ENCODE results near the gene OR51B6. TPM values are rescaled to one million over a fixed set of nuclear protein-coding genes. Genes with fewer than 3 reads are reported as not detected.

Gene OR51B6
- total and polyA plus RNA-seq, 2 experiments from 2014 or later = not detected

GRCh38 chr11:5394091-5394490 is 42.8 kb downstream of the OR51B6 start:
- Histone ChIP-seq H3K27ac (ENCODE audit: low read depth) (no peak overlapping the region), H3K79me2 (replicated peaks; ENCODE audit: insufficient read depth) (no peaks in the 10 kb centered on the region), H2AFZ (no peak overlapping the region), H3K4me3 (no peak overlapping the region), H3K4me2 (no peak overlapping the region), H3K4me1 (ENCODE audit: insufficient read depth) (no peaks in the 10 kb centered on the region), H3K9me2 (ENCODE audit: insufficient read depth) (0 out of 2 replicates have a peak, but pooled peaks cover 3% of the 10 kb centered on the region), H3F3A (replicated peaks; ENCODE audit: low read depth) (no peaks in the 10 kb centered on the region), H3K27me3 (ENCODE audit: insufficient read depth) (no peaks in the 10 kb centered on the region), H4K20me1 (replicated peaks; ENCODE audit: insufficient read depth) (no peaks in the 10 kb centered on the region), H3K36me3 (ENCODE audit: insufficient read depth) (no peaks in the 10 kb centered on the region)
- peaks cover 2% of the 10 kb centered on the region for H3K27me3 Mint-ChIP-seq (ENCODE audit: insufficient read depth, low read depth, poor library complexity)
- no peak overlapping the region for H3K27ac Mint-ChIP-seq
- H3K4me1 Mint-ChIP-seq = peaks cover 3% of the 10 kb centered on the region; the same call in 2 of the 3 replicates
- no peak for TF ChIP-seq ZNF331 (CRISPR knock-in tag; IDR thresholded peaks at IDR 0.05; ENCODE audit: low read depth)
- TF ChIP-seq, protein P1, sequence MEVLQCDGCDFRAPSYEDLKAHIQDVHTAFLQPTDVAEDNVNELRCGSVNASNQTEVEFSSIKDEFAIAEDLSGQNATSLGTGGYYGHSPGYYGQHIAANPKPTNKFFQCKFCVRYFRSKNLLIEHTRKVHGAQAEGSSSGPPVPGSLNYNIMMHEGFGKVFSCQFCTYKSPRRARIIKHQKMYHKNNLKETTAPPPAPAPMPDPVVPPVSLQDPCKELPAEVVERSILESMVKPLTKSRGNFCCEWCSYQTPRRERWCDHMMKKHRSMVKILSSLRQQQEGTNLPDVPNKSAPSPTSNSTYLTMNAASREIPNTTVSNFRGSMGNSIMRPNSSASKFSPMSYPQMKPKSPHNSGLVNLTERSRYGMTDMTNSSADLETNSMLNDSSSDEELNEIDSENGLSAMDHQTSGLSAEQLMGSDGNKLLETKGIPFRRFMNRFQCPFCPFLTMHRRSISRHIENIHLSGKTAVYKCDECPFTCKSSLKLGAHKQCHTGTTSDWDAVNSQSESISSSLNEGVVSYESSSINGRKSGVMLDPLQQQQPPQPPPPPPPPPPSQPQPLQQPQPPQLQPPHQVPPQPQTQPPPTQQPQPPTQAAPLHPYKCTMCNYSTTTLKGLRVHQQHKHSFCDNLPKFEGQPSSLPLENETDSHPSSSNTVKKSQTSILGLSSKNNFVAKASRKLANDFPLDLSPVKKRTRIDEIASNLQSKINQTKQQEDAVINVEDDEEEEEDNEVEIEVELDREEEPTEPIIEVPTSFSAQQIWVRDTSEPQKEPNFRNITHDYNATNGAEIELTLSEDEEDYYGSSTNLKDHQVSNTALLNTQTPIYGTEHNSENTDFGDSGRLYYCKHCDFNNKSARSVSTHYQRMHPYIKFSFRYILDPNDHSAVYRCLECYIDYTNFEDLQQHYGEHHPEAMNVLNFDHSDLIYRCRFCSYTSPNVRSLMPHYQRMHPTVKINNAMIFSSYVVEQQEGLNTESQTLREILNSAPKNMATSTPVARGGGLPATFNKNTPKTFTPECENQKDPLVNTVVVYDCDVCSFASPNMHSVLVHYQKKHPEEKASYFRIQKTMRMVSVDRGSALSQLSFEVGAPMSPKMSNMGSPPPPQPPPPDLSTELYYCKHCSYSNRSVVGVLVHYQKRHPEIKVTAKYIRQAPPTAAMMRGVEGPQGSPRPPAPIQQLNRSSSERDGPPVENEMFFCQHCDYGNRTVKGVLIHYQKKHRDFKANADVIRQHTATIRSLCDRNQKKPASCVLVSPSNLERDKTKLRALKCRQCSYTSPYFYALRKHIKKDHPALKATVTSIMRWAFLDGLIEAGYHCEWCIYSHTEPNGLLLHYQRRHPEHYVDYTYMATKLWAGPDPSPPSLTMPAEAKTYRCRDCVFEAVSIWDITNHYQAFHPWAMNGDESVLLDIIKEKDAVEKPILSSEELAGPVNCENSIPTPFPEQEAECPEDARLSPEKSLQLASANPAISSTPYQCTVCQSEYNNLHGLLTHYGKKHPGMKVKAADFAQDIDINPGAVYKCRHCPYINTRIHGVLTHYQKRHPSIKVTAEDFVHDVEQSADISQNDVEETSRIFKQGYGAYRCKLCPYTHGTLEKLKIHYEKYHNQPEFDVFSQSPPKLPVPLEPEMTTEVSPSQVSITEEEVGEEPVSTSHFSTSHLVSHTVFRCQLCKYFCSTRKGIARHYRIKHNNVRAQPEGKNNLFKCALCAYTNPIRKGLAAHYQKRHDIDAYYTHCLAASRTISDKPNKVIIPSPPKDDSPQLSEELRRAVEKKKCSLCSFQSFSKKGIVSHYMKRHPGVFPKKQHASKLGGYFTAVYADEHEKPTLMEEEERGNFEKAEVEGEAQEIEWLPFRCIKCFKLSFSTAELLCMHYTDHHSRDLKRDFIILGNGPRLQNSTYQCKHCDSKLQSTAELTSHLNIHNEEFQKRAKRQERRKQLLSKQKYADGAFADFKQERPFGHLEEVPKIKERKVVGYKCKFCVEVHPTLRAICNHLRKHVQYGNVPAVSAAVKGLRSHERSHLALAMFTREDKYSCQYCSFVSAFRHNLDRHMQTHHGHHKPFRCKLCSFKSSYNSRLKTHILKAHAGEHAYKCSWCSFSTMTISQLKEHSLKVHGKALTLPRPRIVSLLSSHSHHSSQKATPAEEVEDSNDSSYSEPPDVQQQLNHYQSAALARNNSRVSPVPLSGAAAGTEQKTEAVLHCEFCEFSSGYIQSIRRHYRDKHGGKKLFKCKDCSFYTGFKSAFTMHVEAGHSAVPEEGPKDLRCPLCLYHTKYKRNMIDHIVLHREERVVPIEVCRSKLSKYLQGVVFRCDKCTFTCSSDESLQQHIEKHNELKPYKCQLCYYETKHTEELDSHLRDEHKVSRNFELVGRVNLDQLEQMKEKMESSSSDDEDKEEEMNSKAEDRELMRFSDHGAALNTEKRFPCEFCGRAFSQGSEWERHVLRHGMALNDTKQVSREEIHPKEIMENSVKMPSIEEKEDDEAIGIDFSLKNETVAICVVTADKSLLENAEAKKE (CRISPR knock-in tag; IDR thresholded peaks at IDR 0.05) = no peak
- TF ChIP-seq ZNF114 (CRISPR knock-in tag; IDR thresholded peaks at IDR 0.05) = no peak
- TF ChIP-seq CTCF (conservative IDR thresholded peaks at IDR 0.05; ENCODE audit: low read depth in 2 of 2) = no peak
- TF ChIP-seq EZH2phosphoT487 (IDR thresholded peaks at IDR 0.05; ENCODE audit: unreplicated experiment) = no peak
- TF ChIP-seq, protein P2, sequence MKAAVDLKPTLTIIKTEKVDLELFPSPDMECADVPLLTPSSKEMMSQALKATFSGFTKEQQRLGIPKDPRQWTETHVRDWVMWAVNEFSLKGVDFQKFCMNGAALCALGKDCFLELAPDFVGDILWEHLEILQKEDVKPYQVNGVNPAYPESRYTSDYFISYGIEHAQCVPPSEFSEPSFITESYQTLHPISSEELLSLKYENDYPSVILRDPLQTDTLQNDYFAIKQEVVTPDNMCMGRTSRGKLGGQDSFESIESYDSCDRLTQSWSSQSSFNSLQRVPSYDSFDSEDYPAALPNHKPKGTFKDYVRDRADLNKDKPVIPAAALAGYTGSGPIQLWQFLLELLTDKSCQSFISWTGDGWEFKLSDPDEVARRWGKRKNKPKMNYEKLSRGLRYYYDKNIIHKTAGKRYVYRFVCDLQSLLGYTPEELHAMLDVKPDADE (IDR thresholded peaks at IDR 0.05) = no peak
- no peak for TF ChIP-seq JUNB (IDR thresholded peaks at IDR 0.05; ENCODE audit: unreplicated experiment)
- TF ChIP-seq, protein P3, sequence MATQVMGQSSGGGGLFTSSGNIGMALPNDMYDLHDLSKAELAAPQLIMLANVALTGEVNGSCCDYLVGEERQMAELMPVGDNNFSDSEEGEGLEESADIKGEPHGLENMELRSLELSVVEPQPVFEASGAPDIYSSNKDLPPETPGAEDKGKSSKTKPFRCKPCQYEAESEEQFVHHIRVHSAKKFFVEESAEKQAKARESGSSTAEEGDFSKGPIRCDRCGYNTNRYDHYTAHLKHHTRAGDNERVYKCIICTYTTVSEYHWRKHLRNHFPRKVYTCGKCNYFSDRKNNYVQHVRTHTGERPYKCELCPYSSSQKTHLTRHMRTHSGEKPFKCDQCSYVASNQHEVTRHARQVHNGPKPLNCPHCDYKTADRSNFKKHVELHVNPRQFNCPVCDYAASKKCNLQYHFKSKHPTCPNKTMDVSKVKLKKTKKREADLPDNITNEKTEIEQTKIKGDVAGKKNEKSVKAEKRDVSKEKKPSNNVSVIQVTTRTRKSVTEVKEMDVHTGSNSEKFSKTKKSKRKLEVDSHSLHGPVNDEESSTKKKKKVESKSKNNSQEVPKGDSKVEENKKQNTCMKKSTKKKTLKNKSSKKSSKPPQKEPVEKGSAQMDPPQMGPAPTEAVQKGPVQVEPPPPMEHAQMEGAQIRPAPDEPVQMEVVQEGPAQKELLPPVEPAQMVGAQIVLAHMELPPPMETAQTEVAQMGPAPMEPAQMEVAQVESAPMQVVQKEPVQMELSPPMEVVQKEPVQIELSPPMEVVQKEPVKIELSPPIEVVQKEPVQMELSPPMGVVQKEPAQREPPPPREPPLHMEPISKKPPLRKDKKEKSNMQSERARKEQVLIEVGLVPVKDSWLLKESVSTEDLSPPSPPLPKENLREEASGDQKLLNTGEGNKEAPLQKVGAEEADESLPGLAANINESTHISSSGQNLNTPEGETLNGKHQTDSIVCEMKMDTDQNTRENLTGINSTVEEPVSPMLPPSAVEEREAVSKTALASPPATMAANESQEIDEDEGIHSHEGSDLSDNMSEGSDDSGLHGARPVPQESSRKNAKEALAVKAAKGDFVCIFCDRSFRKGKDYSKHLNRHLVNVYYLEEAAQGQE (IDR thresholded peaks at IDR 0.05; ENCODE audit: unreplicated experiment) = no peak
- no peak for TF ChIP-seq CREB1 (CRISPR knock-in tag; IDR thresholded peaks at IDR 0.05; ENCODE audit: low read depth)
- TF ChIP-seq NANOG (IDR thresholded peaks at IDR 0.05; ENCODE audit: borderline replicate concordance) = no peak
- TF ChIP-seq STAT1 (IDR thresholded peaks at IDR 0.05; ENCODE audit: unreplicated experiment) = no peak
- TF ChIP-seq EZH2 (IDR thresholded peaks at IDR 0.05; ENCODE audit: low read depth, unreplicated experiment) = no peak
- no peak for TF ChIP-seq POLR2AphosphoS5 (IDR thresholded peaks at IDR 0.05; ENCODE audit: low read depth)
- no peak overlapping the region for H3K4me3 Mint-ChIP-seq
- ATAC-seq (no peak), DNase-seq (ENCODE audit: low spot score) (no peak)
- H3K36me3 Mint-ChIP-seq (ENCODE audit: low read depth) = no peaks in the 10 kb centered on the region
- H3K9me3 Mint-ChIP-seq = no peaks in the 10 kb centered on the region; the same call in 2 of the 3 replicates

Data from GM23338 (cell line).